ENCODE data around the gene VIPR2.

DNA sequence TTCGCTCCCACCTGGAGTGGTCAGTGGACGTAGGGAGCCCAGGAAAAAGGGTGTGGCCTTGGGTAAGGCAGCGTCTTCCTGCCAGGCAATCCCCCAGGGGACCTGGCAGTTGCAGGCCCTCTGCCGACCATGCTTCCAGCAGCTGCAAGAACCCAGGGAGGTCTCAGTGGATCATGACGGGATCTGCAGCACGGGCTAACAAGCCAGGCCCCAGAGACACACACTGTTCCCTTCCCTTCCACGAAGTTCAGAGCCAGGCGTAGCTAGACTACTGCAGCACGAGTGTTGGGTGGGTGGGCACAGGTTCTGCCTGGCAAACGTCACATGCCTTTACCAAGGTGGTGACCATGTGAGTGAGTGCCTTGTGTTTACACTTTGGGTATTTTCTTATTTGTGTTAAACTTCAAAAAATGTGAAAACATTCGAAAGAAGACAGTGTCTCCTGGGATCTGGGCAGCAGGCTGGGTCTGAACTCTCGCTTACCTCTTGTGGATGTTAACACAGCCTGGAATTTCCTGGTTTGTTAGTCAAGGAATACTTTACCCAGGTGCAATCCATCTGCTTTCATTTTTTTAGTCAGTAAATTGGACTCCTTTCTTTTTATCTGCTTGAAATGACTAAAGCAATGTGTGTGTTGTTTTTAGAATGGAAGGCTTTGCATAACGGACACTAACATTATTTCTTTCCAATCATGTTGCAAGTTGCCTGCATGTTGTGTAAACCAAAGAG lies 48.2 kb upstream of the VIPR2 start:
- TF ChIP-seq, protein P1, sequence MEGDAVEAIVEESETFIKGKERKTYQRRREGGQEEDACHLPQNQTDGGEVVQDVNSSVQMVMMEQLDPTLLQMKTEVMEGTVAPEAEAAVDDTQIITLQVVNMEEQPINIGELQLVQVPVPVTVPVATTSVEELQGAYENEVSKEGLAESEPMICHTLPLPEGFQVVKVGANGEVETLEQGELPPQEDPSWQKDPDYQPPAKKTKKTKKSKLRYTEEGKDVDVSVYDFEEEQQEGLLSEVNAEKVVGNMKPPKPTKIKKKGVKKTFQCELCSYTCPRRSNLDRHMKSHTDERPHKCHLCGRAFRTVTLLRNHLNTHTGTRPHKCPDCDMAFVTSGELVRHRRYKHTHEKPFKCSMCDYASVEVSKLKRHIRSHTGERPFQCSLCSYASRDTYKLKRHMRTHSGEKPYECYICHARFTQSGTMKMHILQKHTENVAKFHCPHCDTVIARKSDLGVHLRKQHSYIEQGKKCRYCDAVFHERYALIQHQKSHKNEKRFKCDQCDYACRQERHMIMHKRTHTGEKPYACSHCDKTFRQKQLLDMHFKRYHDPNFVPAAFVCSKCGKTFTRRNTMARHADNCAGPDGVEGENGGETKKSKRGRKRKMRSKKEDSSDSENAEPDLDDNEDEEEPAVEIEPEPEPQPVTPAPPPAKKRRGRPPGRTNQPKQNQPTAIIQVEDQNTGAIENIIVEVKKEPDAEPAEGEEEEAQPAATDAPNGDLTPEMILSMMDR (IDR thresholded peaks at IDR 0.05; ENCODE audit: low read length), result no peak
- TF ChIP-seq EZH2phosphoT487 (IDR thresholded peaks at IDR 0.05; ENCODE audit: low read length) (no peak), EZH2 (optimal IDR thresholded peaks at IDR 0.05; ENCODE audit: low read depth, low read length) (no peak)

All from MM.1S (cell line).